NB4 (cell line): ENCODE measurements around the gene TXNRD2.

ENCODE experiments used
- DNase-seq: peaks from one replicate; pipeline ENCODE4 v3.0.0; 2010; ENCODE audit warnings: low read depth
- H3K4me3 ChIP-seq: one replicate; pipeline ENCODE4 v1.5.1; 2011; ENCODE audit warnings: mild to moderate bottlenecking, low read depth, low read length, moderate library complexity
- MYC ChIP-seq: IDR thresholded peaks from 2 replicates; pipeline ENCODE4 v1.6.1; 2011; ENCODE audit warnings: low read depth, low read length
- POLR2A ChIP-seq: IDR thresholded peaks from 2 replicates; pipeline ENCODE4 v1.6.1; 2011; ENCODE audit warnings: mild to moderate bottlenecking; ENCODE audit not compliant: insufficient read length; ENCODE audit errors: extremely low read depth
- TF ChIP-seq, protein P1 (sequence below): IDR thresholded peaks from 2 replicates; pipeline ENCODE4 v1.6.1; 2011; ENCODE audit warnings: low read depth, low read length
- TF ChIP-seq, protein P2 (sequence below): IDR thresholded peaks from one replicate; pipeline ENCODE4 v1.5.1; 2012; ENCODE audit warnings: low read depth, low read length

TXNRD2 gene

DNA sequence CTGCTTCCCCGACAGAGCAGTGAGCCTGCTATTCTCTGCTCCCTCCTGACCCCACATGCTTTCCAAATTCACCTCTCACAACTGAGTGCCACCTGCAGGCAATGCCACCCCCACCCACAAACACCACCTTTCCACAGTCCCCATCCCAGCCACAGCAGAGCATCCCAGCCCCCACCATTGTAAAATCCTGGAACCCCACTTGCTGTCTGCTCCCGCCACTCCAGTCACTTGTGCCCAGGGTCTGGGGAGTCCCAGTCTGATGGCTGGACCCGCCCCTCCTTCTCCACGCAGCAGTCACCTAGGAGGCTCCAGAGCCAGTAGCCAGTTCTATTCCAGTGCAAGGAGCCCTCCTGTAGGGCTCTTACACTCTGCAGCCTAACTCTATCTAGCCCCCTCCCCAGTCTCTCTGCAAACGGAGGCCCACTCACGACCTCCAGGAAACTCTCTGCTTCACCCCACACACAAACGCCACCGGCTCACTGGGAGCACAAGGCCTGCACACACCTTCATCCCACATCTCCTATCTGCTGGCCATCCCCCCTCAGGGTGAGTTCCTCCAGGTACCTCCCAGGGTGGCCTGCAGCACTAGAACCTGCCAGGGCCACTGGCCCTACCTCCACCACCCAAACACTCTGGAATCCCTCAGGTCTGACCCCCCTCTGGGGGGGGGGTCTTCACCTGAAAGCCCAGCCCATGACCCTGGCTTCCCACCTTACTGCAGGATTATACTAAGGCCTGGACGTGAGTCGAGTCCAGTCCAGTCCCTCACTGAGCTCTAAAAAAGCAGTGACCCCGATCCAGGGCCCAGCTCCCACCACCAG lies 88.3 kb downstream of the TXNRD2 start:
- peak overlapping the region; percentile 86 for H3K4me3 ChIP-seq
- DNase-seq, result no peak
- TF ChIP-seq, protein P1, sequence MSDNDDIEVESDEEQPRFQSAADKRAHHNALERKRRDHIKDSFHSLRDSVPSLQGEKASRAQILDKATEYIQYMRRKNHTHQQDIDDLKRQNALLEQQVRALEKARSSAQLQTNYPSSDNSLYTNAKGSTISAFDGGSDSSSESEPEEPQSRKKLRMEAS, result no peak
- TF ChIP-seq POLR2A, result no peak
- TF ChIP-seq, protein P2, sequence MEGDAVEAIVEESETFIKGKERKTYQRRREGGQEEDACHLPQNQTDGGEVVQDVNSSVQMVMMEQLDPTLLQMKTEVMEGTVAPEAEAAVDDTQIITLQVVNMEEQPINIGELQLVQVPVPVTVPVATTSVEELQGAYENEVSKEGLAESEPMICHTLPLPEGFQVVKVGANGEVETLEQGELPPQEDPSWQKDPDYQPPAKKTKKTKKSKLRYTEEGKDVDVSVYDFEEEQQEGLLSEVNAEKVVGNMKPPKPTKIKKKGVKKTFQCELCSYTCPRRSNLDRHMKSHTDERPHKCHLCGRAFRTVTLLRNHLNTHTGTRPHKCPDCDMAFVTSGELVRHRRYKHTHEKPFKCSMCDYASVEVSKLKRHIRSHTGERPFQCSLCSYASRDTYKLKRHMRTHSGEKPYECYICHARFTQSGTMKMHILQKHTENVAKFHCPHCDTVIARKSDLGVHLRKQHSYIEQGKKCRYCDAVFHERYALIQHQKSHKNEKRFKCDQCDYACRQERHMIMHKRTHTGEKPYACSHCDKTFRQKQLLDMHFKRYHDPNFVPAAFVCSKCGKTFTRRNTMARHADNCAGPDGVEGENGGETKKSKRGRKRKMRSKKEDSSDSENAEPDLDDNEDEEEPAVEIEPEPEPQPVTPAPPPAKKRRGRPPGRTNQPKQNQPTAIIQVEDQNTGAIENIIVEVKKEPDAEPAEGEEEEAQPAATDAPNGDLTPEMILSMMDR, result no peak
- TF ChIP-seq MYC, result no peak

DNA sequence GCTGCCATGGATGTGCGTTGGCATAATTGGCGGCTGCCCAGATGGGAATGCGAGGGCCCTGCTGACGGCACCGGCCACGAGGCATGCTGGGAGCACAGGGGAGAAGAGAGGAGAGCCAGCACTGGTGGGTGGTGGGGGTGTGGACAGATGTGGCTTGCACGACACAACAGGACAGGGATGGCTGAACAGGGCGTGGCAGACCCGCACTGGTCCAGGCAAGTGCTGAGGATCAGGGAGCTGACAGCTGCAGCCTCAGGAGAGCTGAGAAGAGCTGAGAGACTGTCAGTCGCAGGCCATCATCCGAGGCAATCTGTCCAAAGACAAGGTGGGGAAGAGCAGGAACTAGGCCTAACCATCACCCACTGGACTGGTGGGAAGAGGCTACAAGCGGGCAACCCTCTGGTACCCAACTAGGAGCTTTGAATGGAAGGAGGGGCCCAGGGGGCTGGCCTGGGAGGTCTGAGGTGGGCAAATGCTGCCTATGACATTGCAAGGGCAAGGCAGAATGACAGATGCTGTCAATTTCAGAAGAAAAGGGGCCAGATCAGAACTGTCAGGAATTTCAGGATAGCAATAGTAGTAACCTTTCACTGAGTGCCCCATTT lies 89.3 kb downstream of the TXNRD2 start:
- H3K4me3 ChIP-seq, result peak overlapping the region; percentile 86
- DNase-seq, result no peak
- TF ChIP-seq MYC (no peak), POLR2A (no peak)
- TF ChIP-seq, protein P1, result no peak
- TF ChIP-seq, protein P2, result no peak

DNA sequence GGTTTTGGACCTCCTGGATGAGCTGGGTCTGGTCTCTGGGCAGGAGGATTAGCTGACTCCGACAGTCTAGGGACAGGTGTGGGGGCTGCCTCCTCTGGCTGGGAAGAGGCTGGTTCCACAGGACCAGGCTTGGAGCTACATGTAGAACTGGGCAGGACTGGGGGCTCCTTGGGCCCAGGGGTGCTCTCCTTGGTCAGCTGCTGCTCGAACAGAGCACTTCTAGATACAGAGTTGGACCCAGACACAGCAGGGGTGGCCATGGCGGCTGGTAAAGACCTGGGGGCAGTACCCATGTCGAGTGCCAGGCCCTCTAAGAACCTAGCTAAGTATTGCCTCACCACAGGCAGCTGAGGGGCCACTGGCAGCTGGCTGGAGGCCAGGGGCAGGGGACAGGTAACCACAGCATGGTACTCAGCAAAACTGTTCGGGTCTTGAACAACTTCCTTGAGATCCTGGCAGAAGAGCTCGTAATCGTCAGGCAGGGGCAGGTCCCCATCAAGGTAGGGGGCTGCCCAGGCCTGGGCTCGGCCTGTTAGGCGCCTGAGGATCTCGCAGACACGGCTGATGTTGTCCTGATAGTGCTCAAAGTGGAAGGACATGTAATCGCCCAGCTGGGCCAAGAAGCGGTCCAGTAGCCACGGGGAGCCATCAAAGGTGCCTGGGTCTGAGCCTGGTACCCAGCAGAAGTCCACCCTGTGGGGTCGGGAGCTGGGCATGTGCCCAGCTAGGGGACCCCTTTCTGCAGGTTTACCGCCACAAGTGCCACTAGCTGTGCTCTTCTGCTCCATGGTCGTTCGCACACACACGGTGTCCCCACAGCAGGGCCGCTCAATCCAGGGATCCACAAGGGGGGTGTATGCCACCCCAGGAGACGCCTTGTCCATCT lies 90.1 kb downstream of the TXNRD2 start:
- TF ChIP-seq, protein P1, result no peak
- no peak for TF ChIP-seq MYC
- TF ChIP-seq POLR2A, result no peak
- TF ChIP-seq, protein P2, result no peak
- no peak overlapping the region for H3K4me3 ChIP-seq
- DNase-seq, result no peak

DNA sequence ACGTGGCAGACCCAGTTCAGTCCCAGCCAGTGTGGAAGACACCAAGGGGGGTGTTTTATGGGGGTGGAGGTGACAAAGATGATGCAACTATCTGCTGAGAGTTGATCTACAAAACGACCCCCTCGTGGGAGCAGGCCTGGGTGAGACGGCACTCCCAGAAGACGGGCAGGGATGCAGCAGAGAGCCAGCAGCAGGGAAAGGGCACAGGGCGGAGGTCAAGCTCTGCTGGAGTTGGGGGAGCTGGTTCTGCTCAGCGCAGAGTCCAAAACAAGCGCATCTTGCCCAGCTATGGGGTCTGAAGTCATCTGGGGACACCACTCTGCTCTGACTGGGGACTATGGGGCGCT lies 90.9 kb downstream of the TXNRD2 start:
- DNase-seq, result no peak
- no peak overlapping the region for H3K4me3 ChIP-seq
- TF ChIP-seq, protein P1, result no peak
- no peak for TF ChIP-seq POLR2A
- TF ChIP-seq, protein P2, result no peak
- TF ChIP-seq MYC, result no peak

DNA sequence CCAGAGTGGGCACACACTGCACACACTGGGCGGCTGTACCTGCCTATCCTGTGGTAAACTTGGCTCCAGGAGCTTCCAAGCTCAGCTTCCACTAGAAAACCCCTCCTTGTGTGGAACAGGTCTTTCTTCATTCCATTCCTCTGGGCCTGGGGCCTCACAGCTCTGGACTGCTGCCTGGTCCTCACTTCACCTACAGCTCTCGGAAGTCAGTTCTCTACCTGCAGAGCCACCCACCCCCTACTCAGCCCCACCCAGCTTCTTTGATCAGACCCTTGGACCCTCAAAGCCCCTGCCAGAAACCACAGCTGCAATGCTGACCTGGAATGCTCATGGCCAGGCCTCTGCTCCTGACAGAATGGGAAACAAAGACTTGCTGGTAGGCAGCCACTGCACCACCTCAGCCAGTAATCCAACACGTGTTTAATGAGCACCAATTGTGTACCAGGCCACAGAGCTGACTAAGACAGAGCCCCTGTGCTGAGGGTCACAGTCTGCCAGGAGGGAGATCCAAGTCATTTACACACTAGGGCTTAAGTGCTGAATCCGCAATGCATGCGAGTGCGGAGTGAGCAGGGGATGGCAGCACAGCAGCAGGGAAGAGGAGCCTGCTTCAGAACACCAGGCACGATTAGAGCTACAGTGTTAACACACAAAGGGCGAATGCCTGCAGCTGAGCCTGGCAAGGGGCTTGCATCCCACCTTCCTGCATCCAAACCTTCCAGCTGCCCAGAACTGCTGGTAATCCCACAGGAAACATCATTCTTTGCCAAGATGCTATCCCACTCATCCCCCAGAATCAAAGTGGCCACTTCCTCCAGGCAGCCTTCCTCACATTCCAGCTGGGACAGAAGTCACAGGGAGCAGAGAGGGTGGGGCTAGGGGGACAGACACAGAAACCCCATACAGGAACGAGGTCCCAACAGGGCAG lies 91.5 kb downstream of the TXNRD2 start:
- TF ChIP-seq, protein P2, result no peak
- TF ChIP-seq, protein P1, result no peak
- H3K4me3 ChIP-seq, result no peak overlapping the region
- DNase-seq, result no peak
